GM23338 (cell line): Measurements from ENCODE around the gene GGCX. TPM values are rescaled to one million over a fixed set of nuclear protein-coding genes. Genes with fewer than 3 reads are reported as not detected.

Source experiments
- ATAC-seq: fragments of 200-7000 bp; cut with Tn5 transposase; 3 replicates; pipeline ENCODE4 v1.9.1; 2020
- DNase-seq: peaks from one replicate; pipeline ENCODE4 v3.0.0-alpha.2; 2015; ENCODE audit warnings: low spot score
- H2AFZ ChIP-seq: fragments of 200-600 bp; sonication (generic); 2 replicates; pipeline ENCODE4 v1.8.0; 2016; ENCODE audit warnings: antibody characterized with exemption, mild to moderate bottlenecking, moderate library complexity
- H3F3A ChIP-seq: fragments of 200-600 bp; sonication (generic); replicated peaks from 2 replicates; pipeline ENCODE4 v1.8.0; 2017; ENCODE audit warnings: antibody characterized with exemption, mixed run types, low read depth
- H3K27ac ChIP-seq: fragments of 200-600 bp; sonication (generic); 2 replicates; pipeline ENCODE4 v1.6.1; 2016; ENCODE audit warnings: low read depth
- H3K27me3 ChIP-seq: fragments of 200-600 bp; sonication (generic); 2 replicates; pipeline ENCODE4 v1.8.0; 2016; ENCODE audit warnings: mild to moderate bottlenecking, mixed run types, moderate library complexity; ENCODE audit not compliant: insufficient read depth
- H3K36me3 ChIP-seq: fragments of 200-600 bp; sonication (generic); 2 replicates; pipeline ENCODE4 v1.8.0; 2016; ENCODE audit warnings: mild to moderate bottlenecking; ENCODE audit not compliant: insufficient read depth
- H3K4me1 ChIP-seq: fragments of 200-600 bp; sonication (generic); 2 replicates; pipeline ENCODE4 v1.8.0; 2016; ENCODE audit warnings: mild to moderate bottlenecking, moderate library complexity; ENCODE audit not compliant: insufficient read depth
- H3K4me2 ChIP-seq: fragments of 200-600 bp; sonication (generic); 2 replicates; pipeline ENCODE4 v1.7.1; 2017; ENCODE audit warnings: mixed run types
- H3K4me3 ChIP-seq: fragments of 200-600 bp; sonication (generic); 2 replicates; pipeline ENCODE4 v1.6.1; 2016; ENCODE audit warnings: mixed run types
- H3K79me2 ChIP-seq: fragments of 200-600 bp; sonication (generic); replicated peaks from 2 replicates; pipeline ENCODE4 v1.8.0; 2017; ENCODE audit warnings: mild to moderate bottlenecking; ENCODE audit not compliant: insufficient read depth
- H3K9me2 ChIP-seq: fragments of 200-600 bp; sonication (generic); 2 replicates; pipeline ENCODE4 v1.8.0; 2017; ENCODE audit not compliant: insufficient read depth
- H4K20me1 ChIP-seq: fragments of 200-600 bp; sonication (generic); replicated peaks from 2 replicates; pipeline ENCODE4 v1.8.0; 2017; ENCODE audit warnings: mild to moderate bottlenecking; ENCODE audit not compliant: insufficient read depth
- H3K27ac Mint-ChIP-seq: 2 replicates; pipeline ENCODE4 v1.8.0; 2020; ENCODE audit warnings: inconsistent platforms, mild to moderate bottlenecking, moderate library complexity, mixed read lengths
- H3K27me3 Mint-ChIP-seq: 3 replicates; pipeline ENCODE4 v1.8.0; 2022; ENCODE audit warnings: low read depth, mild to moderate bottlenecking, moderate library complexity, mixed read lengths, inconsistent platforms; ENCODE audit not compliant: insufficient read depth, poor library complexity
- H3K36me3 Mint-ChIP-seq: 3 replicates; pipeline ENCODE4 v1.8.0; 2021; ENCODE audit warnings: low read depth, mild to moderate bottlenecking, inconsistent platforms, moderate library complexity, mixed read lengths
- H3K4me1 Mint-ChIP-seq: 3 replicates; pipeline ENCODE4 v1.8.0; 2020; ENCODE audit warnings: mild to moderate bottlenecking, inconsistent platforms, mixed read lengths
- H3K4me3 Mint-ChIP-seq: 3 replicates; pipeline ENCODE4 v1.8.0; 2021; ENCODE audit warnings: moderate library complexity, mild to moderate bottlenecking, inconsistent platforms, mixed read lengths
- H3K9me3 Mint-ChIP-seq: 3 replicates; pipeline ENCODE4 v1.8.0; 2020; ENCODE audit warnings: moderate library complexity, mild to moderate bottlenecking, inconsistent platforms, mixed read lengths
- CREB1 ChIP-seq: fragments of 250-450 bp; sonication (Bioruptor Pico); IDR thresholded peaks from 2 replicates; pipeline ENCODE4 v1.5.0; 2020; ENCODE audit warnings: low read depth, mild to moderate bottlenecking, moderate library complexity
- ETS1 ChIP-seq: IDR thresholded peaks from 2 replicates; pipeline ENCODE4 v1.6.1; 2016; ENCODE audit warnings: antibody characterized with exemption
- EZH2 ChIP-seq: fragments of 200-600 bp; sonication (generic); IDR thresholded peaks from one replicate; pipeline ENCODE4 v1.8.0; 2017; ENCODE audit warnings: antibody characterized with exemption, mild to moderate bottlenecking, low read depth; ENCODE audit not compliant: unreplicated experiment
- JUNB ChIP-seq: IDR thresholded peaks from one replicate; pipeline ENCODE4 v1.6.1; 2016; ENCODE audit warnings: antibody characterized with exemption; ENCODE audit not compliant: unreplicated experiment
- REST ChIP-seq: IDR thresholded peaks from one replicate; pipeline ENCODE4 v1.6.1; 2018; ENCODE audit warnings: antibody characterized with exemption; ENCODE audit not compliant: unreplicated experiment
- STAT1 ChIP-seq: IDR thresholded peaks from one replicate; pipeline ENCODE4 v1.6.1; 2016; ENCODE audit warnings: antibody characterized with exemption; ENCODE audit not compliant: unreplicated experiment
- ZNF114 ChIP-seq: fragments of 250-450 bp; sonication (Bioruptor Pico); IDR thresholded peaks from 2 replicates; pipeline ENCODE4 v1.5.0; 2020; ENCODE audit warnings: mild to moderate bottlenecking, moderate library complexity
- ZNF331 ChIP-seq: fragments of 250-450 bp; sonication (Bioruptor Pico); IDR thresholded peaks from 2 replicates; pipeline ENCODE4 v1.5.0; 2020; ENCODE audit warnings: low read depth, mild to moderate bottlenecking, moderate library complexity
- ZNF462 ChIP-seq: fragments of 250-450 bp; sonication (Bioruptor Pico); IDR thresholded peaks from 2 replicates; pipeline ENCODE4 v1.5.0; 2020; ENCODE audit warnings: mild to moderate bottlenecking, moderate library complexity
- polyA plus RNA-seq: library from polyadenylated mRNA; unstranded; fragments of >200 nt; fragmentation: Nextera tagmentation; extraction: Ambion mirVana; gene quantifications from 2 replicates; pipeline ENCODE4 v1.2.1, GENCODE V29; 2016
- total RNA-seq: library from RNA; depleted of rRNA; stranded (reverse); fragments of >200 nt; shearing (Covaris generic); gene quantifications from 2 replicates; pipeline ENCODE4 v1.2.3, GENCODE V29; 2014
- TF ChIP-seq, protein P1 (sequence below), 2 experiments: fragments of 200-600 bp in 1 of 2; sonication (generic) in 1 of 2; conservative IDR thresholded peaks; 2 replicates each; pipeline versions ENCODE4 v1.5.1 to v1.6.1; 2016 to 2017; ENCODE audit warnings: antibody characterized with exemption in 2 of 2, low read depth in 2 of 2, mild to moderate bottlenecking in 2 of 2, moderate library complexity in 1 of 2

GGCX gene
- total and polyA plus RNA-seq, 2 experiments from 2014 or later: 14.4 to 36.2 TPM

DNA sequence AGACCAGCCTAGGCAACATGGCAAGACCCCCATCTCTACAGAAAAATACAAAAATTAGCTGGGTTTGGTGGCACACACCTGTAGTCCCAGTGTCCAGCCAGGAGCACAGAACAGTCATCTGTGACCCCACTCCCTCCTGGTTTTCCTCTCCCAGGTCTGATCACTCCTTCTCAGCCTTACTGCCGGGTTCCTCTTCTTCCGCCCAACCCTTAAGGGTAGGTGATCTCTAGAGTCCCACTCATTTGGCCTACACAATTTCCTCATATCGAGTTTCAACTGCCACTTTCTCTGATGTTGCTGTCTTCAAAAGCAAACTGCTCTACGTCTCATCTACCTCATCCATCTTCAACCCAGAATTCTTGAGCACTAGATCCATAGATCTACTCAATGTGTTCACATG is 35.7 kb downstream of the GGCX start (continued):
- TF ChIP-seq ZNF114 (CRISPR knock-in tag): no peak
- TF ChIP-seq REST: no peak
- TF ChIP-seq, protein P1, sequence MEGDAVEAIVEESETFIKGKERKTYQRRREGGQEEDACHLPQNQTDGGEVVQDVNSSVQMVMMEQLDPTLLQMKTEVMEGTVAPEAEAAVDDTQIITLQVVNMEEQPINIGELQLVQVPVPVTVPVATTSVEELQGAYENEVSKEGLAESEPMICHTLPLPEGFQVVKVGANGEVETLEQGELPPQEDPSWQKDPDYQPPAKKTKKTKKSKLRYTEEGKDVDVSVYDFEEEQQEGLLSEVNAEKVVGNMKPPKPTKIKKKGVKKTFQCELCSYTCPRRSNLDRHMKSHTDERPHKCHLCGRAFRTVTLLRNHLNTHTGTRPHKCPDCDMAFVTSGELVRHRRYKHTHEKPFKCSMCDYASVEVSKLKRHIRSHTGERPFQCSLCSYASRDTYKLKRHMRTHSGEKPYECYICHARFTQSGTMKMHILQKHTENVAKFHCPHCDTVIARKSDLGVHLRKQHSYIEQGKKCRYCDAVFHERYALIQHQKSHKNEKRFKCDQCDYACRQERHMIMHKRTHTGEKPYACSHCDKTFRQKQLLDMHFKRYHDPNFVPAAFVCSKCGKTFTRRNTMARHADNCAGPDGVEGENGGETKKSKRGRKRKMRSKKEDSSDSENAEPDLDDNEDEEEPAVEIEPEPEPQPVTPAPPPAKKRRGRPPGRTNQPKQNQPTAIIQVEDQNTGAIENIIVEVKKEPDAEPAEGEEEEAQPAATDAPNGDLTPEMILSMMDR (conservative IDR thresholded peaks at IDR 0.05; ENCODE audit: low read depth in 2 of 2): no peak
- TF ChIP-seq STAT1: no peak

DNA sequence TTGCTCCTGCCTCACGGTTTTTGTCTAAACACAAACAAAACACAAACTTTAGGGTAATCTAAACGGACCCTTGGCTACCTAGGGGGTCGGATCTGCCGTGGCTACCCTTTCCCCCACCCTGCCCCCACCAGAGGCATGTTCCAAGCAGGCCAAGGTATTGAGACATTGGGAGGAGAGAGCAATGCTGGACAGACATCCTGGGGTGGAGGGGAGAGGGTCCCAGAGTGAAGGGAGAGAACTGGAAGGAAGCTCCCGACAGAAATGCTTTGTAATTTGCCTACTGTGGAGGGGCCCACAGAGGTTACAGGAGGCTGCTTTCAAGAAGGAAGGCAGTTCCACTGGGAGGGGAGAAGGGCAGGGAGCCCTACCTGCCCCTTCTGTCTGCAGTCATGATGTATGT is 36.3 kb downstream of the GGCX start:
- Histone ChIP-seq H2AFZ (peak overlapping the region; percentile 68), H3K27ac (no peak overlapping the region)
- TF ChIP-seq, protein P1 (conservative IDR thresholded peaks at IDR 0.05; ENCODE audit: low read depth in 2 of 2): no peak
- TF ChIP-seq JUNB (no peak), EZH2 (no peak), ZNF331 (no peak), STAT1 (no peak), ETS1 (no peak), CREB1 (CRISPR knock-in tag) (no peak), ZNF462 (CRISPR knock-in tag) (no peak)

More for the DNA sequence above, 36.3 kb downstream of the GGCX start:
- Mint-ChIP-seq H3K9me3 (no peaks in the 10 kb centered on the region), H3K4me3 (no peak overlapping the region), H3K36me3 (no peaks in the 10 kb centered on the region), H3K27me3 (peaks cover 10% of the 10 kb centered on the region), H3K4me1 (peaks cover 20% of the 10 kb centered on the region), H3K27ac (no peak overlapping the region)
- Histone ChIP-seq H3K9me2 (no peaks in the 10 kb centered on the region), H3K4me3 (no peak overlapping the region), H3K36me3 (no peaks in the 10 kb centered on the region), H3K27me3 (no peaks in the 10 kb centered on the region), H3K79me2 (no peaks in the 10 kb centered on the region), H3F3A (no peaks in the 10 kb centered on the region), H4K20me1 (no peaks in the 10 kb centered on the region), H3K4me1 (peaks cover 4% of the 10 kb centered on the region; the same call in 1 of the 2 replicates), H3K4me2 (peak overlapping the region; percentile 19; the same call in 1 of the 2 replicates)
- DNase-seq (no peak), ATAC-seq (peak; percentile 53)
